Measurements from ENCODE around the gene TRIM37.

GRCh38 chr17:58991718-58992331 lies 114.9 kb downstream of the TRIM37 start:
- TF ChIP-seq CTCF (optimal IDR thresholded peaks at IDR 0.05 in 1 of 3, IDR thresholded peaks at IDR 0.05 in 1 of 3, conservative IDR thresholded peaks at IDR 0.05 in 1 of 3; ENCODE audit: extremely low read depth in 1 of 3, insufficient read depth in 2 of 3, low read length in 3 of 3): no peak
- TF ChIP-seq EZH2 (IDR thresholded peaks at IDR 0.05; ENCODE audit: low read length): no peak

Data from keratinocyte (primary cell).